GM21717 (cell line): Measurements from ENCODE around the gene REST.
A peak's percentile ranks its signal among the peaks of the same experiment; 100 is the strongest.

Experiments
- ATAC-seq: cut with Tn5 transposase; IDR thresholded peaks from one replicate; pipeline ENCODE4 v1.9.1; 2021; ENCODE audit warnings: mild to moderate bottlenecking, moderate library complexity; ENCODE audit not compliant: unreplicated experiment

The REST gene

DNA sequence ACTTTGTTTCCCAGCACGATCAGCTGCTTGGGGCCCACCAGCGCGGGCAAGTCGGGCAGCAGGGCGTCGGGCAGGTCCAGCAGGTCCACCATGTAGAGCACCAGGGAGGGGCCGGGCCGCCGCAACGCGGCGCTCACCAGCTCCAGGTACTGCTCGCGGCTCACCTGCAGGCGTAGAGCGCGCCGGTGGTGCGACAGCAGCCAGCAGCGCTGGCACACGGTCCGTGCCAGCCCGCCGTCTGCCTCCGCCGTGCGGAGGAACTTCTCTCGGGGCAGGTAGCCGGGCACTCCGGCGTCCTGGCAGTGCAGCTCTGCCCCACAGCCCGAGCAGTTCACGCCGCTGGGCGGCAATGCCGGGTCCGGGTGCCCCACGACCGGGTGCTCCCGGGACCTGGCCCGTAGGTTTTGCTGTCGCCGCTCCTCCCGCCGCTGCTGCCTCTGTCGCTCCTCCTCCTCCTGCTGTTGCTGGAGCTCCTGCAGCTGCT lies 69.2 kb downstream of the REST start:
- peak; percentile 35 for ATAC-seq

DNA sequence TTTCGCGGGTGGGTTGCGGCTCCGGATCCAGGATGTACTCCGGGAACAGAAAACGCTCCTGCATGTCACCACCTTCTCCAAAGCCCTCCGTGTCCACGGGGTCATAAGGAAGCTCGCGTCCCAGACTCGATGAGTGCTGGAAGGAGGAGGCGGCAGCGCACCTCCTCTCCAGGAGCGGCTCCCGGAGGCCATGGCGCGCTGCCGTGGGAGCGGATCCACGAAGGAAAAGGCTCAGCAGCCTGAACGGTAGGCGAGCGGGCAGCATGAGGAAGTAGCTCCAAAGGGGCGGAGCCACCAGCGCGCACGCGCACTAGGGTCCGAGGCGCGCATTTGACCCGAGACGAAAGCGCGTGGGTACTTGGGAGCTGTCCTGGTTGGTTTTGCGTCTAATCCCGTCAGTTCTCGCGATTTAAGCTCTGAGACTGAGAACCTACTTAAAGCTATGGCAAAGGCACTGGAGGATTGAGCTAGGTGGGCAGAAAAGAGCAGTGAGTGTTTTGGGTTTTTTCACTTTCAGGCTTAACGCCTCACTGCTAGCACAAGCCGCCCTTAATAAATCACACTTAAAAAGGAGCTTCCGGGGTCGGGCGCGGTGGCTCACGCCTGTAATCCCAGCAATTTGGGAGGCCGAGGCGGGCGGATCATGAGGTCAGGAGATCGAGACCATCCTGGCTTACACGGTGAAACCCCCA lies 69.8 kb downstream of the REST start, which contains the start of gene NOA1:
Gene NOA1 (minus strand): TSS at position 286 of the 692 bp plus-strand sequence. CDS start 21 bp downstream, at position 265.
- peak; percentile 82 for ATAC-seq

DNA sequence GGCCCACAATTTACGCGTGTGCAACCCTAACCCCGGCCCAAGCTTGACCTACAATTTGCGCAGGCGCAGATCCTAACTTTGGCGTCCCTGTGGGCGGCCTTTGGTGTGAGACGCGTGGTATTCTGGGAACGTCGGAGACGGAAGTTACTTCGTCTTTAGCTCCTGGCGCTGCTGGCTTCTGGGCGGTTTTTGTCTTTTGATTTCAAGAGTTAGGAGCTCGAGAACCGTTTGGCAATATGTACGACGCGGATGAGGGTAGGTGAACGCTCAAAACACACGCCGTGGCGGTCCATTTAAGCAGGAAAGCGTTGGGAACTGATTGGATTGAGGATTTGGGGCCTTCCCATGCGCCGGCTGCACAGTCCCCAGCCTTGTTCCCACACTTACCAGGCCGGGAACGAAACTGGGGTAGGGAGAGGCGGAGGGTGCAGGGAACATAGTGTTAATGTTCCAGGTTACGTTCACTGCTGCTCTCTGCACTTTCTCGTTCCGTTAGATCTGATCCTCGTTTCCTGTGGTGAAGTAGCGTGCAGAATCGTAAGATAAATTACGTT lies 71.1 kb downstream of the REST start, which contains the start of gene POLR2B:
Gene POLR2B (plus strand): TSS at position 147 of the 554 bp plus-strand sequence. CDS start 90 bp downstream, at position 237.
- peak; percentile 55 for ATAC-seq

DNA sequence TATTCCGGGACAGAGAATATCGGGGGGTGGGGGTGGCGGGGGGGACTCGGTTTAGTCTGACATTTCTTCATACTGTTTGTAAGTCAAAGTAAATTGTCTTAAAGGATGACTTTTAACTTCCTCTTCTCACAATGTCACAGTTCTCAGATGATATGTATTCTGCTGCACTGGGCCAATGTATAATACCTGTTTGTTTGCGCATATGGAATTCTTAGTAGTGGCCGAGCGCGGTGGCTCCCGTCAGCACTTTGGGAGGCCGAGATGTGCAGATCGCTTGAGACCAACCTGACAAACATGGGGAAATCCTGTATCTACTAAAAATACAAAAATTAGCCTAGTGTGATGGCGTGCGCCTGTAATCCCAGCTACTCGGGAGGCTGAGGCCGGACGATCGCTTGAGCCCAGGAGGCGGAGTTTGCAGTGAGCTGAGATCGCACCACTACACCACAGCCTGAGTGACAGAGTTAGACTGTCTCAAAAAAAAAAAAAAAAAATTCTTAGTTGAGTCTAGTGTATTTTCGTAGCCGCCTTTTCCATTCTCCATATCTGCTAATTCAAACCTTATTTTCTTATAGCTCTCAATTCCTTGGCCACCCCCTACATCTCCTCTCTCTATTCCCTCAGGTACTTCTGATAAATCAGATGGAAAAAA lies 71.8 kb downstream of the REST start:
- no peak for ATAC-seq

DNA sequence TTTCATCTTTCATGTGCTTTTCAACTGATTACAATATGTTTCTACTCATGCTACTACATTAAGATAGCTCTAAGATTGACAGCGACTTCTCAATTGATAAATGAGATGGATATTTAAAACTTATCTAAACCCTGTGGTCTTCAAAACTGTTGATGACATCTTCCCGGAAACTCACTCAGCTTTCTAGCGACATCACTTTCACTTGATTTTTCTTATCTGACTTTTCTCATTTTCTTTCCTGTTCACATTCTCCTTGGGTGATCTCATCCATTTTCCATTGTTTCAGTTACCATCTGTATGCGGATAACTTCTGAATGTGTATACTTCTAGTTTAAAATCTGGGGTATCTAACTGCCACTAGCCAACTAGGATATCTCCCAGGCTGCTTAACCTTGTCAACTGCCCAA lies 74.1 kb downstream of the REST start:
- ATAC-seq, result no peak

GRCh38 chr4:56986192-56986591 lies 78.5 kb downstream of the REST start:
- no peak for ATAC-seq

GRCh38 chr4:56986952-56987351 lies 79.3 kb downstream of the REST start:
- ATAC-seq, result no peak

DNA sequence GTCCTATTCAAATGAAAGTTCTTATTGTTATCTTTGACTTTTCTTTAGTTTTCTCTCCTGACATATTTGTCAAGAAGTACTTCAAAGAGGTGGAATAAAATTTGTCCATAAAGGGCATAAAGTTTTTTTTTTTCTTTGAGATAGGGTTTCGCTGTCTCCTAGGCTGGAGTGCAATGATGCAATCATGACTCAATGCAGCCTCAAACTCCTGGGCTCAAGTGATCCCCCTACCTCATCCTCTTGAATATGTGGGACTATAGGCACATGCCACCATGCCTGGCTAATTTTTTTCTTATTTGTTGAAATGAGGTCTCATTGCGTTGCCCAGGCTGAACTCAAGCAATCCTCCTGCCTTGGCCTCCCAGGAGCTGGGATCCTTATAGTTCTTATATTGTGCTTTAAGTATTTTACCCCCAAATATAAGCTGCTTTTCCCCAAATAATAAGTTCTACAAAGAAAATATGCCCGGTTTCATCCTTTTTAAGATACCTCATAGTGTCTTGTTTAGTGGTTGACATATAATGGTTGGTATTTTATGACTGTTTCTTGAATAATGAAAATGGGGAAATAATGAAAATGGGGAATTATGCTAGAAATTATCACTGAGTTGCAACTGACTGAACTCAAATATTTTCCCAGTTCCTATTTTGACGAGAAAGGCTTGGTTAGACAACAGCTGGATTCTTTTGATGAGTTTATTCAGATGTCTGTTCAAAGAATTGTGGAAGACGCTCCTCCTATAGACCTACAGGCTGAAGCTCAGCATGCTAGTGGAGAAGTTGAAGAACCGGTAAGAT lies 82.6 kb downstream of the REST start:
- no peak for ATAC-seq

GRCh38 chr4:56995525-56995924 lies 87.8 kb downstream of the REST start:
- ATAC-seq, result no peak

GRCh38 chr4:56999751-57000150 lies 92.1 kb downstream of the REST start:
- ATAC-seq, result no peak

GRCh38 chr4:57013543-57014120 lies 105.9 kb downstream of the REST start:
- no peak for ATAC-seq
